ENCODE results near the gene SDK2. TPM values are rescaled to one million over a fixed set of nuclear protein-coding genes. Genes with fewer than 3 reads are reported as not detected.
A peak's percentile ranks its signal among the peaks of the same experiment; 100 is the strongest.

The SDK2 gene
- polyA plus RNA-seq, 2 of the 4 experiments (the other 2 are of a cell fraction), result 0.36 to 0.57 TPM

- peak; percentile 74 for FAIRE-seq
- WGBS (ENCODE audit: missing lambda C conversion rate), result 3% methylated on average over 28 of the region's 68 CpGs
- peak; percentile 75 to 88 for ATAC-seq
- peak overlapping the region; percentile 92 for H3K4me2 ChIP-seq
- ChIA-PET CTCF (interaction anchor here (0.6 to 6.5 kb wide), 38 partner anchors 9 to 560 kb away, joined by 3 to 64 read pairs (median 3); no protein-coding TSS in a partner anchor), POLR2A (interaction anchor here (0.6 kb wide), 1 partner anchor 381 kb away, joined by 3 read pairs; no protein-coding TSS in a partner anchor)
- peaks cover 4% of the 10 kb centered on the region; the same call in 1 of the 3 replicates for H3K4me1 ChIP-seq
- H3K27ac ChIP-seq, result peak overlapping the region; percentile 67 to 84; a peak in 5 of 6 replicates
- no peaks in the 10 kb centered on the region for H3K9me3 ChIP-seq
- DNase-seq (ENCODE audit: low read depth in 1 of 2, low spot score in 1 of 2), result peak; percentile 64 to 90
- peak overlapping the region; percentile 59 for H3K4me3 ChIP-seq
- TF ChIP-seq HOXA7 (CRISPR knock-in tag; IDR thresholded peaks at IDR 0.05) (no peak), HOXB13 (CRISPR knock-in tag; IDR thresholded peaks at IDR 0.05; ENCODE audit: low read depth) (no peak), RNF2 (IDR thresholded peaks at IDR 0.05; ENCODE audit: borderline replicate concordance, low read depth) (peak; percentile 58; the same call in 1 of the 2 replicates), HDAC2 (IDR thresholded peaks at IDR 0.05) (no peak), E2F6 (IDR thresholded peaks at IDR 0.05; ENCODE audit: borderline replicate concordance, low read depth) (peak; percentile 48; the same call in 1 of the 2 replicates), SMC3 (IDR thresholded peaks at IDR 0.05) (peak; percentile 78), CTCF (IDR thresholded peaks at IDR 0.05) (peak; percentile 61), RAD21 (conservative IDR thresholded peaks at IDR 0.05 in 1 of 2, IDR thresholded peaks at IDR 0.05 in 1 of 2) (peak; percentile 76 to 90)
Observed at GRCh38 chr17:73643001-73643851, 1.0 kb downstream of the SDK2 start.

- peak overlapping the region; percentile 59 for H3K4me3 ChIP-seq
- no peak for ATAC-seq
- peaks cover 4% of the 10 kb centered on the region; the same call in 1 of the 3 replicates for H3K4me1 ChIP-seq
- H3K4me2 ChIP-seq, result peak overlapping the region; percentile 92
- no peak for FAIRE-seq
- DNase-seq (ENCODE audit: low read depth in 1 of 2, low spot score in 1 of 2), result no peak
- peak overlapping the region in 1 of 2 experiments; percentile 84; a peak in 4 of 6 replicates for H3K27ac ChIP-seq
- ChIA-PET POLR2A (interaction anchor here (0.6 kb wide), 1 partner anchor 382 kb away, joined by 3 read pairs; no protein-coding TSS in a partner anchor), CTCF (interaction anchor here (0.6 to 6.5 kb wide), 32 partner anchors 9 to 557 kb away, joined by 3 to 64 read pairs (median 4); no protein-coding TSS in a partner anchor)
- H3K9me3 ChIP-seq, result no peaks in the 10 kb centered on the region
- no peak for TF ChIP-seq MAZ (IDR thresholded peaks at IDR 0.05; ENCODE audit: borderline replicate concordance, low read depth, low read length)
- no peak for TF ChIP-seq CTCF (IDR thresholded peaks at IDR 0.05)
- no peak for TF ChIP-seq RFX5 (IDR thresholded peaks at IDR 0.05)
- WGBS (ENCODE audit: missing lambda C conversion rate), result 22% methylated on average over 11 of the region's 11 CpGs
Observed at GRCh38 chr17:73642659-73643000, 1.6 kb downstream of the SDK2 start.

- FAIRE-seq, result no peak
- ATAC-seq, result no peak
- H3K4me3 ChIP-seq, result no peak overlapping the region
- TF ChIP-seq TP53 (CRISPR knock-in tag; IDR thresholded peaks at IDR 0.05), result no peak
- TF ChIP-seq GATA3 (IDR thresholded peaks at IDR 0.05; ENCODE audit: borderline replicate concordance), result no peak
- H3K27ac ChIP-seq, result no peak overlapping the region
- no peak for DNase-seq (ENCODE audit: low read depth in 1 of 2, low spot score in 1 of 2)
- H3K9me3 ChIP-seq, result no peaks in the 10 kb centered on the region
- ChIA-PET CTCF (interaction anchor here (0.6 to 6.5 kb wide), 38 partner anchors 8 to 558 kb away, joined by 3 to 64 read pairs (median 4); no protein-coding TSS in a partner anchor), POLR2A (no interaction called here)
- 80% methylated on average over 12 of the region's 12 CpGs for WGBS (ENCODE audit: missing lambda C conversion rate)
- H3K4me2 ChIP-seq, result no peak overlapping the region
- H3K4me1 ChIP-seq, result peaks cover 4% of the 10 kb centered on the region; the same call in 1 of the 3 replicates
Observed at GRCh38 chr17:73641826-73642600, 2.2 kb downstream of the SDK2 start.

All from A549 (cell line).